B cell (primary cell): ENCODE results near the gene F13A1. TPM values are rescaled to one million over a fixed set of nuclear protein-coding genes. Genes with fewer than 3 reads are reported as not detected.

ENCODE experiments used
- ATAC-seq: fragments of 200-7000 bp; cut with Tn5 transposase; one replicate; pipeline ENCODE4 v1.10.0; 2021; ENCODE audit warnings: low read depth, mild to moderate bottlenecking, moderate number of reproducible peaks, moderate library complexity
- CTCF ChIA-PET: fragments of 350-600 bp; sonication (Branson Sonifier 250); formaldehyde crosslinking; loops from one replicate; lab custom pipeline; 2021; ENCODE audit warnings: antibody characterized with exemption, inconsistent platforms; lab: Charles Lee
- POLR2A ChIA-PET: fragments of 350-600 bp; sonication (Branson Sonifier 250); formaldehyde crosslinking; loops from one replicate; lab custom pipeline; 2021; ENCODE audit warnings: antibody characterized with exemption; lab: Charles Lee
- DNase-seq: peaks from one replicate; pipeline ENCODE4 v3.0.0; 2013
- H2AFZ ChIP-seq: 2 replicates; pipeline ENCODE4 v1.6.1; 2012; ENCODE audit warnings: mild to moderate bottlenecking, low read depth, low read length; ENCODE audit not compliant: insufficient read depth, poor library complexity, severe bottlenecking
- H3K27ac ChIP-seq, 2 donors: 1 replicate in 1 of 2; 2 replicates in 1 of 2; pipeline ENCODE4 v1.5.1; 2012 to 2013; ENCODE audit warnings: low read length in 2 of 2, mild to moderate bottlenecking in 2 of 2, moderate library complexity in 1 of 2
- H3K27me3 ChIP-seq, 4 experiments: fragments of 200-600 bp in 1 of 4; sonication (generic) in 1 of 4; replicated peaks in 1 of 4; 1 replicate in 2 of 4; 2 replicates in 2 of 4; pipeline versions ENCODE4 v1.6.1 to v1.7.0; 2013 to 2016; ENCODE audit warnings: low read length in 3 of 4, mild to moderate bottlenecking in 2 of 4, mixed read lengths in 1 of 4, moderate library complexity in 1 of 4; ENCODE audit not compliant: insufficient read depth in 4 of 4, control insufficient read depth in 3 of 4; ENCODE audit errors: control extremely low read depth in 1 of 4
- H3K36me3 ChIP-seq, 2 experiments: replicated peaks in 1 of 2; 1 replicate in 1 of 2; 2 replicates in 1 of 2; pipeline versions ENCODE4 v1.6.1 to v1.7.1; 2013; ENCODE audit warnings: low read length in 1 of 2; ENCODE audit not compliant: insufficient read depth in 2 of 2, control insufficient read depth in 1 of 2; ENCODE audit errors: control extremely low read depth in 1 of 2, extremely low read depth in 1 of 2
- H3K4me1 ChIP-seq, 2 donors: fragments of 200-600 bp in 1 of 2; sonication (generic) in 1 of 2; 1 replicate in 1 of 2; 2 replicates in 1 of 2; pipeline versions ENCODE4 v1.5.1 to v1.6.1; 2013 to 2017; ENCODE audit warnings: low read length in 2 of 2; ENCODE audit not compliant: control insufficient read depth in 2 of 2, insufficient read depth in 2 of 2
- H3K4me2 ChIP-seq: replicated peaks from 2 replicates; pipeline ENCODE3; 2012; ENCODE audit warnings: mild to moderate bottlenecking, low read depth, low read length; ENCODE audit not compliant: poor library complexity, severe bottlenecking
- H3K4me3 ChIP-seq, 5 experiments: fragments of 200-600 bp in 1 of 5; sonication (generic) in 1 of 5; 1 replicate in 3 of 5; 2 replicates in 2 of 5; pipeline versions ENCODE4 v1.5.1 to v1.7.0; 2011 to 2016; ENCODE audit warnings: low read length in 4 of 5, mild to moderate bottlenecking in 4 of 5, low read depth in 2 of 5, control low read depth in 1 of 5, moderate library complexity in 1 of 5; ENCODE audit not compliant: insufficient read depth in 1 of 5; ENCODE audit errors: control extremely low read depth in 1 of 5, extremely low read depth in 1 of 5
- H3K79me2 ChIP-seq: fragments of 200-600 bp; sonication (generic); one replicate; pipeline ENCODE4 v1.6.0; 2016; ENCODE audit warnings: low read length; ENCODE audit not compliant: control insufficient read depth, insufficient read depth
- H3K9ac ChIP-seq: fragments of 200-600 bp; sonication (generic); 2 replicates; pipeline ENCODE4 v1.6.1; 2017; ENCODE audit warnings: mild to moderate bottlenecking, low read length, moderate library complexity
- H3K9me3 ChIP-seq, 3 donors: one replicate each; pipeline versions ENCODE4 v1.6.1 to v1.7.1; 2013; ENCODE audit warnings: low read length in 2 of 3; ENCODE audit not compliant: control insufficient read depth in 2 of 3, insufficient read depth in 1 of 3; ENCODE audit errors: control extremely low read depth in 1 of 3
- H4K20me1 ChIP-seq: 2 replicates; pipeline ENCODE4 v1.6.0; 2012; ENCODE audit warnings: mild to moderate bottlenecking, low read length; ENCODE audit not compliant: insufficient read depth, control insufficient read depth, poor library complexity, severe bottlenecking
- H3K27ac Mint-ChIP-seq: one replicate; pipeline ENCODE4 v1.8.0; 2021; ENCODE audit warnings: mixed read lengths
- H3K27me3 Mint-ChIP-seq: one replicate; pipeline ENCODE4 v1.8.0; 2021; ENCODE audit warnings: mixed read lengths
- H3K4me1 Mint-ChIP-seq: one replicate; pipeline ENCODE4 v1.8.0; 2021; ENCODE audit warnings: mixed read lengths
- H3K4me3 Mint-ChIP-seq: one replicate; pipeline ENCODE4 v1.8.0; 2021; ENCODE audit warnings: mixed read lengths
- H3K9me3 Mint-ChIP-seq: one replicate; pipeline ENCODE4 v1.8.0; 2022; ENCODE audit warnings: mixed read lengths; ENCODE audit not compliant: insufficient read depth
- CTCF ChIP-seq: fragments of 200-600 bp; IDR thresholded peaks from one replicate; pipeline ENCODE4 v1.8.0; 2022; ENCODE audit warnings: antibody characterized with exemption, mild to moderate bottlenecking
- EZH2 ChIP-seq: IDR thresholded peaks from 2 replicates; pipeline ENCODE4 v1.6.1; 2012; ENCODE audit warnings: borderline replicate concordance, low read depth, mild to moderate bottlenecking, moderate library complexity, low read length; ENCODE audit not compliant: insufficient read depth, poor library complexity, severe bottlenecking
- WGBS: methylation state at CpG from one replicate; pipeline ENCODE4 v1.1.5; 2013; ENCODE audit warnings: missing lambda C conversion rate; ENCODE audit not compliant: insufficient coverage; 5-methylcytosine and 5-hydroxymethylcytosine counted together
- intact Hi-C: fragments of 100-400 bp; cut with micrococcal nuclease; formaldehyde crosslinking; loops from one replicate; pipeline ENCODE4 v1.10.0; 2022
- polyA plus RNA-seq: library from polyadenylated mRNA; depleted of rRNA; stranded (reverse); fragments of >200 nt; gene quantifications from 2 replicates; pipeline ENCODE4 v1.2.3, GENCODE V29; 2012
- total RNA-seq, 2 donors: library from RNA; stranded (reverse); fragments of 120-200 nt in 1 of 2; gene quantifications; 1 replicate in 1 of 2; 2 replicates in 1 of 2; pipeline versions ENCODE4 v1.2.3 to v1.2.4, GENCODE V29; 2013 to 2022

The F13A1 gene
- total and polyA plus RNA-seq, 2 donors (not counting 1 experiment from before 2014, with no cell fraction given) = 0.43 to 2.0 TPM

DNA sequence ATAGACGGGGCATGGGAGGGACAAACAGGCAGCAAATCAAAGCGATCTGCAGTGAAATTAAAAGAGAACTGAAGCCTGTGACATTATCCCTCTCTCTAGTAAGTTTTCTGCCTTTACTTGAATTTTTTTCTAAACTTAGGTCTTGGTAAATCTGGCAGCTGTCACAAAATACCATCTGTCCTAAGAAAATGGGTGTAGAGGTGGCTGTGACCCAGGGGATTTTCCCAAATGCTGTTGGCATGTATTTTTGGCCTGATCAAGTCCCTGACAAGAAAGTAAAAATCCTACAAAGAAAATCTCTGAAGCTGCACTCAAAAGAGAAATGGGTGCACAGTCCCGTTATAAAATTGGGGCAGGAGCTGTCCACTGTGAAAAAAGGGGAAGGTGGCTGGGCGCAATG is 30.2 kb upstream of the F13A1 start:
- ChIA-PET CTCF (interaction anchor here (0.6 to 1.2 kb wide), 2 partner anchors 196 to 247 kb away, joined by 3 to 4 read pairs; no protein-coding TSS in a partner anchor), POLR2A (no interaction called here)
- TF ChIP-seq EZH2 (no peak), CTCF (no peak)
- DNase-seq (no peak), ATAC-seq (no peak)
- Histone ChIP-seq H3K27ac (no peak overlapping the region), H3K79me2 (no peaks in the 10 kb centered on the region), H2AFZ (no peak overlapping the region), H3K4me1 (no peaks in the 10 kb centered on the region), H3K9me3 (no peaks in the 10 kb centered on the region), H3K36me3 (no peaks in the 10 kb centered on the region), H4K20me1 (no peaks in the 10 kb centered on the region), H3K4me2 (no peak overlapping the region), H3K4me3 (no peak overlapping the region), H3K9ac (no peak overlapping the region), H3K27me3 (peaks cover 0 to 23% (median 16%) of the 10 kb centered on the region in 4 experiments)
- Mint-ChIP-seq H3K27ac (no peak overlapping the region), H3K27me3 (peaks cover 31% of the 10 kb centered on the region), H3K4me3 (no peak overlapping the region), H3K9me3 (no peaks in the 10 kb centered on the region), H3K4me1 (peaks cover 2% of the 10 kb centered on the region)
- WGBS = 100% methylated on average over 1 of the region's 4 CpGs
- intact Hi-C loops = loop anchor here (2.0 kb wide), 1 partner anchor 18 kb away; no protein-coding TSS in a partner anchor

DNA sequence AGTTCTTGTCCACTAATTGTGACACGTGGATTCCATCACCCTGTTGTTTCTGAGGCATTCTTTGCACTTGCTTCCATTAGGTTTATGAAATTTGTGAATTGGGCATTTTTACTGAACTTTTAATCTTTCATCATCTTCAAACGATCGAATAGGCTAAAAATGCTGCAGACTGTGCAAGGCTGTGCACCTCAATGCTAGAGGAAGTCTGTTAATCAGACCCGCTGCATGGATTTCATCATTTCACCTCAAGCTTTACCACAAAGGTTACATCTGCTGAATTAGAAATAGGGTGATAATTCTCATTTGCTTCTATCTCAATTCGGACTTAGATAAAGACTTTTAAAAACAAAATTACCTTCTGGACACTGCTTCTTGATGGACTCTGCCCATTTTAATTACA is 27.8 kb upstream of the F13A1 start:
- Histone ChIP-seq H3K27ac (no peak overlapping the region), H3K9me3 (no peaks in the 10 kb centered on the region), H4K20me1 (no peaks in the 10 kb centered on the region), H3K4me2 (no peak overlapping the region), H3K4me3 (no peak overlapping the region), H3K4me1 (no peaks in the 10 kb centered on the region), H3K79me2 (no peaks in the 10 kb centered on the region), H3K36me3 (no peaks in the 10 kb centered on the region), H3K9ac (no peak overlapping the region), H2AFZ (no peak overlapping the region), H3K27me3 (peaks cover 0 to 23% (median 16%) of the 10 kb centered on the region in 4 experiments)
- DNase-seq (no peak), ATAC-seq (no peak)
- WGBS = no CpG with 5 or more reads among the region's 5 CpGs
- no peak for TF ChIP-seq CTCF
- TF ChIP-seq EZH2 = no peak
- H3K27me3 Mint-ChIP-seq = peaks cover 31% of the 10 kb centered on the region
- intact Hi-C loops = no loop called here
- ChIA-PET CTCF (no interaction called here), POLR2A (no interaction called here)
- H3K4me1 Mint-ChIP-seq = peaks cover 2% of the 10 kb centered on the region
- H3K4me3 Mint-ChIP-seq = no peak overlapping the region
- no peak overlapping the region for H3K27ac Mint-ChIP-seq
- H3K9me3 Mint-ChIP-seq = no peaks in the 10 kb centered on the region
